Stimulated activated naive B cell treated with anti-CD40 and anti-IgM and Interleukin-4, amounts not matched to agents 10 μg/mL and 1 μg/mL and 100 μg/mL, for 72 hours (primary cell): ENCODE measurements around the gene NHLH1.

ENCODE experiments used
- ATAC-seq, 2 donors: fragments of 150-1000 bp; cut with Tn5 transposase; replicated peaks; 2 replicates each; pipeline ENCODE4 v1.10.0; 2021; ENCODE audit warnings: moderate library complexity in 1 of 2
- DNase-seq: peaks from one replicate; pipeline ENCODE4 v3.0.0; 2021
- H3K27ac Mint-ChIP-seq: one replicate; pipeline ENCODE4 v1.8.0; 2022; ENCODE audit warnings: mild to moderate bottlenecking, mixed read lengths
- H3K27me3 Mint-ChIP-seq, 2 donors: one replicate each; pipeline ENCODE4 v1.8.0; 2022; ENCODE audit warnings: mixed read lengths in 2 of 2
- H3K36me3 Mint-ChIP-seq, 2 donors: one replicate each; pipeline ENCODE4 v1.8.0; 2022; ENCODE audit warnings: mixed read lengths in 2 of 2, mild to moderate bottlenecking in 1 of 2
- H3K4me1 Mint-ChIP-seq, 2 donors: one replicate each; pipeline ENCODE4 v1.8.0; 2022; ENCODE audit warnings: mixed read lengths in 2 of 2, mild to moderate bottlenecking in 1 of 2
- H3K4me3 Mint-ChIP-seq, 2 donors: one replicate each; pipeline ENCODE4 v1.8.0; 2022; ENCODE audit warnings: mild to moderate bottlenecking in 2 of 2, mixed read lengths in 2 of 2, moderate library complexity in 1 of 2
- H3K9me3 Mint-ChIP-seq, 2 donors: one replicate each; pipeline ENCODE4 v1.8.0; 2022; ENCODE audit warnings: mixed read lengths in 2 of 2, mild to moderate bottlenecking in 1 of 2

The NHLH1 gene

GRCh38 chr1:160419150-160419837, 52.4 kb downstream of the NHLH1 start:
- ATAC-seq, result no peak
- Mint-ChIP-seq H3K27ac (no peak overlapping the region), H3K36me3 (peaks cover 0 to 3% of the 10 kb centered on the region in 2 donors)

GRCh38 chr1:160419838-160420169, 52.9 kb downstream of the NHLH1 start:
- no peak for DNase-seq
- no peak overlapping the region for H3K4me3 Mint-ChIP-seq

More at GRCh38 chr1:160419150-160419837, 52.4 kb downstream of the NHLH1 start:
- peak overlapping the region in 1 of 2 donors; percentile 11 for H3K4me3 Mint-ChIP-seq
- H3K4me1 Mint-ChIP-seq, result peaks cover 3% of the 10 kb centered on the region in 2 donors
- no peaks in the 10 kb centered on the region for H3K27me3 Mint-ChIP-seq
- H3K9me3 Mint-ChIP-seq, result no peaks in the 10 kb centered on the region
- DNase-seq, result no peak

GRCh38 chr1:160420881-160421842, 54.3 kb downstream of the NHLH1 start:
- no peaks in the 10 kb centered on the region for H3K9me3 Mint-ChIP-seq
- H3K4me3 Mint-ChIP-seq, result no peak overlapping the region
- H3K27ac Mint-ChIP-seq, result no peak overlapping the region
- DNase-seq (no peak), ATAC-seq (no peak)
- peaks cover 1 to 11% of the 10 kb centered on the region in 2 donors for H3K4me1 Mint-ChIP-seq
- peaks cover 0 to 3% of the 10 kb centered on the region in 2 donors for H3K36me3 Mint-ChIP-seq
- H3K27me3 Mint-ChIP-seq, result no peaks in the 10 kb centered on the region

More at GRCh38 chr1:160419838-160420169, 52.9 kb downstream of the NHLH1 start:
- Mint-ChIP-seq H3K36me3 (peaks cover 0 to 3% of the 10 kb centered on the region in 2 donors), H3K4me1 (peaks cover 3 to 5% of the 10 kb centered on the region in 2 donors), H3K27me3 (no peaks in the 10 kb centered on the region), H3K9me3 (no peaks in the 10 kb centered on the region), H3K27ac (no peak overlapping the region)
- no peak for ATAC-seq

- no peak overlapping the region for H3K4me3 Mint-ChIP-seq
- ATAC-seq (no peak), DNase-seq (no peak)
- H3K27ac Mint-ChIP-seq, result no peak overlapping the region
- H3K4me1 Mint-ChIP-seq, result peaks cover 1 to 11% of the 10 kb centered on the region in 2 donors
- no peaks in the 10 kb centered on the region for H3K27me3 Mint-ChIP-seq
- peaks cover 0 to 3% of the 10 kb centered on the region in 2 donors for H3K36me3 Mint-ChIP-seq
- H3K9me3 Mint-ChIP-seq, result no peaks in the 10 kb centered on the region
These were observed 55.0 kb downstream of the NHLH1 start for GRCh38 chr1:160421881-160422280.
